Caco-2 (cell line): ENCODE results near the gene PIGL. TPM values are rescaled to one million over a fixed set of nuclear protein-coding genes. Genes with fewer than 3 reads are reported as not detected.

ENCODE experiments used
- BruUV-seq: library from RNA; stranded (reverse); fragments of 400-500 nt; replicated peaks from 2 replicates; lab custom pipeline; 2021; lab: Mats Ljungman, UMichigan
- CTCF ChIA-PET: fragments of 300-600 bp; sonication (Branson Sonifier 250); formaldehyde crosslinking; loops from one replicate; lab custom pipeline; 2022; ENCODE audit warnings: antibody characterized with exemption; lab: Charles Lee
- POLR2A ChIA-PET: fragments of 300-600 bp; sonication (Branson Sonifier 250); formaldehyde crosslinking; loops from one replicate; lab custom pipeline; 2022; ENCODE audit warnings: antibody characterized with exemption; lab: Charles Lee
- DNase-seq, 2 experiments: peaks; one replicate each; pipeline versions ENCODE4 v3.0.0 to v3.0.0-alpha.2; 2020 to 2022
- H3K27me3 ChIP-seq: replicated peaks from 2 replicates; pipeline ENCODE4 v1.6.0; 2011; ENCODE audit warnings: low read length; ENCODE audit not compliant: control insufficient read depth, insufficient read depth
- H3K36me3 ChIP-seq: 2 replicates; pipeline ENCODE4 v1.5.1; 2011; ENCODE audit warnings: low read length; ENCODE audit not compliant: control insufficient read depth, insufficient read depth
- H3K4me1 ChIP-seq: fragments of 250-450 bp; sonication (Bioruptor Pico); 2 replicates; pipeline ENCODE4 v1.5.1; 2020; ENCODE audit warnings: mild to moderate bottlenecking
- H3K4me3 ChIP-seq: 2 replicates; pipeline ENCODE4 v1.5.1; 2011; ENCODE audit warnings: low read depth, mild to moderate bottlenecking, control low read depth, low read length
- H3K9me3 ChIP-seq: fragments of 250-450 bp; sonication (Bioruptor Pico); 2 replicates; pipeline ENCODE4 v1.5.1; 2020; ENCODE audit warnings: mild to moderate bottlenecking, moderate library complexity
- H3K27ac Mint-ChIP-seq: one replicate; pipeline ENCODE4 v1.8.0; 2022; ENCODE audit warnings: mixed read lengths; ENCODE audit not compliant: unreplicated experiment
- H3K27me3 Mint-ChIP-seq: one replicate; pipeline ENCODE4 v1.8.0; 2022; ENCODE audit warnings: mixed read lengths; ENCODE audit not compliant: insufficient read depth, unreplicated experiment
- H3K36me3 Mint-ChIP-seq: one replicate; pipeline ENCODE4 v1.8.0; 2022; ENCODE audit warnings: mild to moderate bottlenecking, mixed read lengths; ENCODE audit not compliant: insufficient read depth, unreplicated experiment
- H3K4me1 Mint-ChIP-seq: one replicate; pipeline ENCODE4 v1.8.0; 2022; ENCODE audit warnings: low read depth, mixed read lengths; ENCODE audit not compliant: unreplicated experiment
- H3K4me3 Mint-ChIP-seq: one replicate; pipeline ENCODE4 v1.8.0; 2022; ENCODE audit warnings: mild to moderate bottlenecking, moderate library complexity, mixed read lengths; ENCODE audit not compliant: unreplicated experiment
- H3K9me3 Mint-ChIP-seq: one replicate; pipeline ENCODE4 v1.8.0; 2022; ENCODE audit warnings: mixed read lengths; ENCODE audit not compliant: unreplicated experiment
- CTCF ChIP-seq, 2 experiments: fragments of 200-600 bp in 1 of 2; IDR thresholded peaks; 1 replicate in 1 of 2; 2 replicates in 1 of 2; pipeline versions ENCODE4 v1.5.1 to v1.8.0; 2011 to 2022; ENCODE audit warnings: antibody characterized with exemption in 1 of 2, control low read depth in 1 of 2, inconsistent platforms in 1 of 2, low read depth in 1 of 2, low read length in 1 of 2, mild to moderate bottlenecking in 1 of 2, moderate library complexity in 1 of 2; ENCODE audit not compliant: insufficient read depth in 1 of 2, severe bottlenecking in 1 of 2, unreplicated experiment in 1 of 2
- intact Hi-C: fragments of 100-400 bp; cut with micrococcal nuclease; formaldehyde crosslinking; loops from one replicate; pipeline ENCODE4 v1.10.0; 2022; ENCODE audit not compliant: unreplicated experiment
- total RNA-seq: library from RNA; stranded (reverse); gene quantifications from 2 replicates; pipeline ENCODE4 v1.2.3, GENCODE V29; 2022

The PIGL gene
- total RNA-seq, 1 experiment from 2014 or later: 21.1 TPM

GRCh38 chr17:16286947-16287562 is 70.0 kb downstream of the PIGL start:
- intact Hi-C loops: loop anchor here (1.0 to 5.0 kb wide), 6 partner anchors 10 to 155 kb away; partner anchors contain the start of genes CENPV, NCOR1, PIGL and UBB
- Histone ChIP-seq H3K36me3 (no peaks in the 10 kb centered on the region), H3K9me3 (no peaks in the 10 kb centered on the region), H3K4me1 (peaks cover 47% of the 10 kb centered on the region), H3K27me3 (no peaks in the 10 kb centered on the region), H3K4me3 (no peak overlapping the region)
- H3K9me3 Mint-ChIP-seq: no peaks in the 10 kb centered on the region
- no peak for DNase-seq
- BruUV-seq: no TSS peak
- peak overlapping the region; percentile 8 for H3K4me3 Mint-ChIP-seq
- TF ChIP-seq CTCF (IDR thresholded peaks at IDR 0.05; ENCODE audit: insufficient read depth in 1 of 2, low read depth in 1 of 2, low read length in 1 of 2, severe bottlenecking in 1 of 2, unreplicated experiment in 1 of 2): no peak
- ChIA-PET POLR2A (interaction anchor here (1.9 kb wide), 2 partner anchors 9 to 66 kb away, joined by 4 to 10 read pairs; partner anchors contain the start of gene CENPV), CTCF (interaction anchor here (1.3 kb wide), 1 partner anchor 11 kb away, joined by 3 read pairs; no protein-coding TSS in a partner anchor)
- no peaks in the 10 kb centered on the region for H3K27me3 Mint-ChIP-seq
- H3K4me1 Mint-ChIP-seq: peaks cover 28% of the 10 kb centered on the region
- peak overlapping the region; percentile 71 for H3K27ac Mint-ChIP-seq
- H3K36me3 Mint-ChIP-seq: no peaks in the 10 kb centered on the region

- ChIA-PET CTCF (no interaction called here), POLR2A (interaction anchor here (1.8 to 1.9 kb wide), 2 partner anchors 8 to 10 kb away, joined by 4 to 11 read pairs; no protein-coding TSS in a partner anchor)
- no peak overlapping the region for H3K4me3 ChIP-seq
- peaks cover 47% of the 10 kb centered on the region for H3K4me1 ChIP-seq
- intact Hi-C loops: loop anchor here (2.0 to 5.0 kb wide), 5 partner anchors 17 to 155 kb away; partner anchors contain the start of genes CENPV, NCOR1, PIGL and UBB
- TF ChIP-seq CTCF (IDR thresholded peaks at IDR 0.05; ENCODE audit: insufficient read depth in 1 of 2, low read depth in 1 of 2, low read length in 1 of 2, severe bottlenecking in 1 of 2, unreplicated experiment in 1 of 2): no peak
- DNase-seq: no peak
- no peaks in the 10 kb centered on the region for H3K36me3 ChIP-seq
- no TSS peak for BruUV-seq
- peak overlapping the region; percentile 8 for H3K4me3 Mint-ChIP-seq
- peaks cover 28% of the 10 kb centered on the region for H3K4me1 Mint-ChIP-seq
- H3K9me3 ChIP-seq: no peaks in the 10 kb centered on the region
- no peaks in the 10 kb centered on the region for H3K36me3 Mint-ChIP-seq
- H3K27me3 Mint-ChIP-seq: no peaks in the 10 kb centered on the region
- no peaks in the 10 kb centered on the region for H3K27me3 ChIP-seq
- no peaks in the 10 kb centered on the region for H3K9me3 Mint-ChIP-seq
- H3K27ac Mint-ChIP-seq: peak overlapping the region; percentile 71
Observed at GRCh38 chr17:16287563-16288027, 70.6 kb downstream of the PIGL start.

GRCh38 chr17:16288860-16289571 is 72.0 kb downstream of the PIGL start:
- TF ChIP-seq CTCF (IDR thresholded peaks at IDR 0.05; ENCODE audit: insufficient read depth in 1 of 2, low read depth in 1 of 2, low read length in 1 of 2, severe bottlenecking in 1 of 2, unreplicated experiment in 1 of 2): no peak
- H3K4me1 ChIP-seq: peaks cover 55% of the 10 kb centered on the region
- no peak overlapping the region for H3K4me3 ChIP-seq
- Mint-ChIP-seq H3K36me3 (no peaks in the 10 kb centered on the region), H3K9me3 (no peaks in the 10 kb centered on the region), H3K4me1 (peaks cover 35% of the 10 kb centered on the region), H3K27ac (peak overlapping the region; percentile 71), H3K27me3 (no peaks in the 10 kb centered on the region), H3K4me3 (no peak overlapping the region)
- no peaks in the 10 kb centered on the region for H3K9me3 ChIP-seq
- H3K36me3 ChIP-seq: no peaks in the 10 kb centered on the region
- DNase-seq: peak; percentile 64 to 66
- intact Hi-C loops: loop anchor here (5.0 kb wide), 2 partner anchors 72 to 153 kb away; partner anchors contain the start of genes NCOR1 and PIGL
- CTCF ChIA-PET: interaction anchor here (1.0 kb wide), 1 partner anchor 75 kb away, joined by 4 read pairs; no protein-coding TSS in a partner anchor
- POLR2A ChIA-PET: interaction anchor here (0.6 to 1.8 kb wide), 2 partner anchors 9 to 119 kb away, joined by 3 to 11 read pairs; no protein-coding TSS in a partner anchor
- H3K27me3 ChIP-seq: no peaks in the 10 kb centered on the region
- no TSS peak for BruUV-seq
